Right atrium auricular region (tissue), 2 donors: ENCODE measurements around the gene ZFAND2B. TPM values are rescaled to one million over a fixed set of nuclear protein-coding genes. Genes with fewer than 3 reads are reported as not detected.

Experiments used
- DNase-seq: peaks from one replicate; pipeline ENCODE4 v3.0.0-alpha.2; 2019; ENCODE audit warnings: low spot score
- H3K27ac ChIP-seq, 2 donors: fragments of 200-600 bp; sonication (generic); 1 replicate in 1 of 2; 2 replicates in 1 of 2; pipeline ENCODE4 v1.5.1; 2016 to 2019
- H3K27me3 ChIP-seq, 2 donors: fragments of 200-600 bp; sonication (generic); one replicate each; pipeline versions ENCODE4 v1.5.1 to v1.6.0; 2017 to 2019
- H3K36me3 ChIP-seq: fragments of 200-600 bp; sonication (generic); one replicate; pipeline ENCODE4 v1.5.1; 2016
- H3K4me1 ChIP-seq, 2 donors: fragments of 200-600 bp; sonication (generic); one replicate each; pipeline versions ENCODE4 v1.5.1 to v1.6.0; 2017 to 2019
- H3K4me3 ChIP-seq, 2 donors: fragments of 200-600 bp; sonication (generic); 1 replicate in 1 of 2; 2 replicates in 1 of 2; pipeline ENCODE4 v1.5.1; 2017 to 2019; ENCODE audit warnings: mild to moderate bottlenecking in 1 of 2, moderate library complexity in 1 of 2
- H3K9me3 ChIP-seq, 2 donors: fragments of 200-600 bp; sonication (generic); one replicate each; pipeline ENCODE4 v1.5.1; 2019
- total RNA-seq, 2 donors: library from RNA; depleted of rRNA; stranded (reverse); fragments of >200 nt; gene quantifications; one replicate each; pipeline ENCODE4 v1.1.0, GENCODE V29; 2016
- TF ChIP-seq, protein P1 (sequence below), 2 donors: fragments of 200-600 bp; sonication (generic); IDR thresholded peaks; one replicate each; pipeline ENCODE4 v1.5.1; 2019; ENCODE audit warnings: antibody characterized with exemption in 2 of 2

ZFAND2B gene
- total RNA-seq, 2 donors from 2014 or later: 15.5 to 31.5 TPM

DNA sequence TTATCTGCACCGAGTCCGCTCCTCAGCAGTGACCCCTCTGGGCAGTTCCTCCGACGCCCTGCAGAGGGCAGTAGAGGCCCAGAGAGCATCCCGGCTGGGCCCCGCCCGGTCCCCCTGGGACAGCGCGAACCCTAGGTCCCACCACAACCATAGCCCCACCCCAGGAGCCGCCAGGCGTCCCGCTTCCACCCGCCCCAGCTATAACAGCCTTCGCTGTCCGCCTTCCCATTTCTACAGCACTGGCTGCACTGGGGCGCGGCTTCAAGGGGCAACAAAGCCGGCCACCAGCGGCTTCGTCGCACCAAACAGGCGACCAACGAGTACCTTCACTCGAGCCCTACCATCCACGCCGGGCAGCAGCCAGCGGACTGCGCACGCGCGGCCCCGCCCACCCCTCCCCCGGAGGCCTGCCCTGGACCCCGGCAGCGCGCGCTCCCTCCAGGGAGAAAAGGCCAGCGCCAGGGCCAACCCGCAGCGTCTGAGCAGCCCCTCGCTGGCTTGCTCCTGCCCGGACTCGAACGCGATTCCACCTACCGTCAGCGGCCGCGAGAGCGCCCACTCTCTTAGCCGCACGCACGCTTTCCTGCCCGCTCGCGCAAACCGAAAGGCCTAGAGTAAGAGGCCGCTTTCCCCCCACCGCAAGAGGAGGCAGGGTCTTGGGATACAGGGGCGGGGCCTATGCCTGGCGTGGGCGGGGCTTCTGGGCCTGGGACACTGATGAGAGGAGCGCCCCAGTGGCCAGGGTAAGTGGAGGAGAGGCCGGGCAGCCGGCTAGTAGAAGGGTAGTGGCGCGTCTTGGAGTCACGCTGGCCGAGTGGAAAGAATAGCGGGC lies 46.2 kb upstream of the ZFAND2B start, which contains the start of gene NHEJ1:
TSS of gene NHEJ1 (minus strand) at position 630 of the 832 bp plus-strand sequence. CDS start 2,453 bp downstream, outside the sequence.
- peak; percentile 98 for DNase-seq
- peak within 1 kb of the TSS; percentile 95 to 96 for H3K27ac ChIP-seq
- TF ChIP-seq, protein P1, sequence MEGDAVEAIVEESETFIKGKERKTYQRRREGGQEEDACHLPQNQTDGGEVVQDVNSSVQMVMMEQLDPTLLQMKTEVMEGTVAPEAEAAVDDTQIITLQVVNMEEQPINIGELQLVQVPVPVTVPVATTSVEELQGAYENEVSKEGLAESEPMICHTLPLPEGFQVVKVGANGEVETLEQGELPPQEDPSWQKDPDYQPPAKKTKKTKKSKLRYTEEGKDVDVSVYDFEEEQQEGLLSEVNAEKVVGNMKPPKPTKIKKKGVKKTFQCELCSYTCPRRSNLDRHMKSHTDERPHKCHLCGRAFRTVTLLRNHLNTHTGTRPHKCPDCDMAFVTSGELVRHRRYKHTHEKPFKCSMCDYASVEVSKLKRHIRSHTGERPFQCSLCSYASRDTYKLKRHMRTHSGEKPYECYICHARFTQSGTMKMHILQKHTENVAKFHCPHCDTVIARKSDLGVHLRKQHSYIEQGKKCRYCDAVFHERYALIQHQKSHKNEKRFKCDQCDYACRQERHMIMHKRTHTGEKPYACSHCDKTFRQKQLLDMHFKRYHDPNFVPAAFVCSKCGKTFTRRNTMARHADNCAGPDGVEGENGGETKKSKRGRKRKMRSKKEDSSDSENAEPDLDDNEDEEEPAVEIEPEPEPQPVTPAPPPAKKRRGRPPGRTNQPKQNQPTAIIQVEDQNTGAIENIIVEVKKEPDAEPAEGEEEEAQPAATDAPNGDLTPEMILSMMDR (IDR thresholded peaks at IDR 0.05): peak; percentile 99 to 100
- H3K4me3 ChIP-seq: peak within 1 kb of the TSS; percentile 59 to 70
- H3K36me3 ChIP-seq: peaks cover 9% of the 10 kb centered on the region
- peaks cover 0 to 13% of the 10 kb centered on the region in 2 donors for H3K4me1 ChIP-seq
- H3K27me3 ChIP-seq: no peaks in the 10 kb centered on the region
- H3K9me3 ChIP-seq: no peaks in the 10 kb centered on the region

DNA sequence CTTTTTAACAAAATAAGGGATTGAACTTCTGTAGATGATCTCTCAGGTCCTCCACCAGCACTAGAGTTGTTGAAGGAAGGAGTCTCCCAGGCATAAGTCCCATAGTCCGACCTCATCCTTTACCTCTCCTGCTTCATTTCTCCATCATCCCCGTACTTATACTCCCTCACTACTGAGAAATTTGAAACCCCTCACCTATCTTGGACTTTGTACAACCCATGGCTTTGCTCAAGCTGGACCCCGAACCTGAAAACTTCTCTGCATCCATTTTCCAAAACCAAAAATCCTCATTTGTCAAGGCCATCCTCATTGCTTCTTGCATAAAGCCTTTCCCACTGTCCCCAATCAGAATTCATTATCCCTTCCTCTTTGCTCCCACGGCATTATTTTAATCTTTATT lies 45.5 kb upstream of the ZFAND2B start:
- peaks cover 9% of the 10 kb centered on the region for H3K36me3 ChIP-seq
- DNase-seq: no peak

DNA sequence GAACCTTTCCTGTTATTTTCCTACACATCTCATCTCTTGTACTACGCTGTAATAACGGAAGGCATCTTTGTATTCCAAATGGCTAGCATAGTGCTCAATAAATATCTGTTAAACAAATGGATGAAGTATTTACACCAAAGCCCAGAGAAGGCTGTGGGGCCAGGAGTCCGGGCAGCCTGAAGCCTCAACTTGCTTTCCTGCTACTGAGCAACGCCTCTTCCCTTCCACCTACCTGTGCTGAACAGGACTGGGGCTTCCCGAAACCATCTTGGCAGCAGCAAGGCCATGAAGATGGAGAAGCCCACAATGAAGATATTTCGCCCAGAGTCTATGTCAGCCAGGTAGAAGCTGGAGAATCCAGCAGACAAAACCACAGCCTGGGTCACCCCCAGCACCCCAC lies 43.4 kb upstream of the ZFAND2B start:
- Histone ChIP-seq H3K27ac (no peak overlapping the region), H3K36me3 (no peaks in the 10 kb centered on the region), H3K4me3 (no peak overlapping the region), H3K9me3 (no peaks in the 10 kb centered on the region), H3K27me3 (no peaks in the 10 kb centered on the region), H3K4me1 (peaks cover 0 to 13% of the 10 kb centered on the region in 2 donors)
- TF ChIP-seq, protein P1 (IDR thresholded peaks at IDR 0.05): no peak
- no peak for DNase-seq

More for the DNA sequence above, 45.5 kb upstream of the ZFAND2B start:
- Histone ChIP-seq H3K9me3 (no peaks in the 10 kb centered on the region), H3K4me1 (peaks cover 0 to 13% of the 10 kb centered on the region in 2 donors), H3K4me3 (peak overlapping the region; percentile 59 to 70), H3K27me3 (no peaks in the 10 kb centered on the region), H3K27ac (peak overlapping the region; percentile 95 to 96)
- TF ChIP-seq, protein P1 (IDR thresholded peaks at IDR 0.05): no peak

DNA sequence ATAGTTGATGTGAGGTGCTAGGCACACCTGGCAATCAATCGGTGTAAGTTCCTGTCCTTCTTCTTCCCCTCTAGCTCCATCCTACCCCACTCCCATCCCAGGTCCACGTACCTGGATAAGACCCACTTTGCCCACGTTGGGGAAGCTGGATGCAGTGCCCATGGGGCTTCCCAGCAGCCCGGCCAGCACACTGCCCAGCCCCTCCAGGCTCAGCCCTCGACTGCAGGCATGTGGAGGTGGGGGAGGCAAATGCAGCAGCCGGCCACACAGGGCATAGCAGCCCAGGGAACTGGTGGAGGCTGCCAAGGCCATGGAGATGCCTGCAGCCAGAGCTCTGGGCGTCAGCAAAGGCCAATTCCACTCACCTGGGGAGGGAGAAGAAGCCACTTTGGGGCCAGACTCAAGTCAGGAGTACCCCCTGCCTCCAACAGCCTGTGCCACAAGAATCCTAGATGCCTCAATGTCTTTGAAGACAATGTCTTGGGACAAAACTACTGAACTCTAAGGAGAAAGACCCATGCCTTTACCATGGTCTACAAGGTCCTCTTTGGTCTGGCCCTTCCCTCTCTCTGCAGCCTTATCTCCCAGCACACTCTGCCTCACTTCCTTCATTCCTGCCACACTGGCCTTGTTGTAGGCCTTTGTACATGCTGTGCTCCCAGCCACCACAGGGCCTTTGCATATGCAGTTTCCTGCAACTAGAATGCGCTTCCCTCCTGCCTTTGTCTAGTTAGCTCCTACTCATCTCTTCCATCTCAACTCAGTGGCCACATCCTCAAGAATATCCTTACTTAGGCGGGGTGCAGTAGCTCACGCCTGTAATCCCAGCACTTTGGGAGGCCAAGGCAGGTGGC lies 41.3 kb upstream of the ZFAND2B start:
- TF ChIP-seq, protein P1 (IDR thresholded peaks at IDR 0.05): no peak
- H3K9me3 ChIP-seq: no peaks in the 10 kb centered on the region
- H3K4me3 ChIP-seq: no peak overlapping the region
- H3K27me3 ChIP-seq: no peaks in the 10 kb centered on the region
- peaks cover 0 to 8% of the 10 kb centered on the region in 2 donors for H3K4me1 ChIP-seq
- H3K27ac ChIP-seq: no peak overlapping the region
- H3K36me3 ChIP-seq: no peaks in the 10 kb centered on the region
- no peak for DNase-seq

DNA sequence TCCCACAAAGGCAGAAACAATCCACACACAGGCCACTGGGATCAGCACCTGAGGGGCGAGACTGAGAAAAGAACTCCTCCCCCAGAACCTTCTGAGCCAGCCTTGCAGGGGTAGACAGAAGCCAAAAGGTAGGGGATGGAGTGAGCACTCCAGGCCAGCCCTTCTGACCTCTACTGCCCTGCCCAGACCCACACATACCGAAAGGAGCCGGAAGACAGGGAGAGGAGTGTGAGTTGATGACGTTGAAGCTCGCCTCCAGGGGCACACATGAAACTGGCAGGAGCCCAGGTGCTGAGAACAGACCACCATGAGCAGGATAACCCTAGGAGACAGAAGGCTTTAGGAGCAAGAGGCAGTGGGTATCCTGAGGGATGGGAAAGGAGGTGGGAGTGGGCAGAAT lies 38.6 kb upstream of the ZFAND2B start:
- peaks cover 6% of the 10 kb centered on the region for H3K36me3 ChIP-seq
- TF ChIP-seq, protein P1 (IDR thresholded peaks at IDR 0.05): no peak
- no peaks in the 10 kb centered on the region for H3K9me3 ChIP-seq
- H3K27me3 ChIP-seq: no peaks in the 10 kb centered on the region
- H3K4me3 ChIP-seq: no peak overlapping the region
- DNase-seq: no peak
- peaks cover 0 to 13% of the 10 kb centered on the region in 2 donors for H3K4me1 ChIP-seq
- no peak overlapping the region for H3K27ac ChIP-seq
